CD4-positive, CD25-positive, alpha-beta regulatory T cell (primary cell): ENCODE measurements around the gene PIGW. TPM values are rescaled to one million over a fixed set of nuclear protein-coding genes. Genes with fewer than 3 reads are reported as not detected.
A peak's percentile ranks its signal among the peaks of the same experiment; 100 is the strongest.

Source experiments
- ATAC-seq, 2 donors: fragments of 150-1000 bp; cut with Tn5 transposase; one replicate each; pipeline ENCODE4 v1.10.0; 2021; ENCODE audit warnings: low read depth in 2 of 2, moderate number of reproducible peaks in 2 of 2, moderate library complexity in 1 of 2
- DNase-seq, 3 donors: peaks; one replicate each; pipeline versions ENCODE4 v3.0.0 to v3.0.0-alpha.2; 2012 to 2022; ENCODE audit warnings: mixed read lengths in 1 of 3
- H3K27ac ChIP-seq: one replicate; pipeline ENCODE4 v1.7.0; 2013; ENCODE audit warnings: mild to moderate bottlenecking, low read length; ENCODE audit not compliant: insufficient read depth, poor library complexity, severe bottlenecking
- H3K27me3 ChIP-seq: one replicate; pipeline ENCODE4 v1.7.0; 2013; ENCODE audit warnings: low read length; ENCODE audit not compliant: control insufficient read depth, insufficient read depth
- H3K36me3 ChIP-seq: one replicate; pipeline ENCODE4 v1.7.0; 2013; ENCODE audit warnings: mild to moderate bottlenecking, low read length, moderate library complexity; ENCODE audit not compliant: control insufficient read depth, insufficient read depth
- H3K4me1 ChIP-seq: 2 replicates; pipeline ENCODE4 v1.7.0; 2013; ENCODE audit warnings: mild to moderate bottlenecking, low read length; ENCODE audit not compliant: insufficient read depth, control insufficient read depth, poor library complexity, severe bottlenecking
- H3K4me3 ChIP-seq: one replicate; pipeline ENCODE4 v1.7.0; 2013; ENCODE audit warnings: low read depth, mild to moderate bottlenecking, low read length, moderate library complexity
- H3K9me3 ChIP-seq, 2 experiments: 1 replicate in 1 of 2; 2 replicates in 1 of 2; pipeline ENCODE4 v1.7.0; 2013; ENCODE audit warnings: low read length in 2 of 2, mild to moderate bottlenecking in 1 of 2, moderate library complexity in 1 of 2; ENCODE audit not compliant: control insufficient read depth in 2 of 2
- H3K27ac Mint-ChIP-seq, 3 donors: one replicate each; pipeline ENCODE4 v1.8.0; 2020 to 2022; ENCODE audit warnings: mild to moderate bottlenecking in 3 of 3, mixed read lengths in 3 of 3, moderate library complexity in 2 of 3
- H3K27me3 Mint-ChIP-seq: one replicate; pipeline ENCODE4 v1.8.0; 2022; ENCODE audit warnings: mild to moderate bottlenecking, mixed read lengths
- H3K36me3 Mint-ChIP-seq: one replicate; pipeline ENCODE4 v1.8.0; 2020; ENCODE audit warnings: mixed read lengths
- H3K4me1 Mint-ChIP-seq, 4 donors: one replicate each; pipeline ENCODE4 v1.8.0; 2020 to 2022; ENCODE audit warnings: mixed read lengths in 4 of 4, mild to moderate bottlenecking in 1 of 4
- H3K4me3 Mint-ChIP-seq, 4 donors: one replicate each; pipeline ENCODE4 v1.8.0; 2020 to 2022; ENCODE audit warnings: mild to moderate bottlenecking in 4 of 4, mixed read lengths in 4 of 4, moderate library complexity in 3 of 4
- H3K9me3 Mint-ChIP-seq, 7 donors: one replicate each; pipeline ENCODE4 v1.8.0; 2020 to 2022; ENCODE audit warnings: mixed read lengths in 7 of 7, mild to moderate bottlenecking in 3 of 7, moderate library complexity in 2 of 7
- polyA plus RNA-seq, 4 donors: library from polyadenylated mRNA; unstranded; fragments of 300-500 nt; fragmentation: Illumina TruSeq; gene quantifications; one replicate each; pipeline ENCODE4 v1.2.3, GENCODE V29; 2021
- total RNA-seq: library from RNA; stranded (reverse); gene quantifications from one replicate; pipeline ENCODE4 v1.2.3, GENCODE V29; 2022

Gene PIGW
- total and polyA plus RNA-seq, 5 donors from 2014 or later = 4.6 to 10.6 (median 6.2) TPM

DNA sequence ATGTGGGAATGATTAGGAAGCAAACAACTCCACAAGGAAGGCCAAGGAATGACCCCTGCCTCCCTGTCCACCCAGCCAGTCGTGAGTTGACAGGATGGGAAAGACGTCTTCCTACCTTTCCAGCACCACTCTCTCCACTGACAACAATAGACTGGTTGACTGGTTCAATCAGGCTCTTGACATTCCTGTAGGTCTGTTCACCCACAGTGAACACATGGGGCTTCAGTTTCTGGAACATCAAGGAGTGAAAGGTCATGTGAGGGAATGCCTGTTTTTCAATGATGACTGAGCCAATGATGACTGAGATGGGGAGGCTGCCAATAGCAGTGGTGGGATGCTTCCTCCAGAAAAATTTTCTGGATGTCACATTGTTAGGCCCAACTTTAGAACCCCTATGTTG is 9.7 kb upstream of the PIGW start:
- Mint-ChIP-seq H3K27me3 (no peaks in the 10 kb centered on the region), H3K9me3 (no peaks in the 10 kb centered on the region), H3K4me1 (peaks cover 0 to 18% (median 10%) of the 10 kb centered on the region in 4 donors), H3K36me3 (peaks cover 41% of the 10 kb centered on the region), H3K27ac (peak overlapping the region in 1 of 3 donors; percentile 73), H3K4me3 (no peak overlapping the region)
- DNase-seq = no peak
- no peak overlapping the region for H3K4me3 ChIP-seq
- H3K36me3 ChIP-seq = peaks cover 61% of the 10 kb centered on the region
- H3K27me3 ChIP-seq = no peaks in the 10 kb centered on the region
- no peak overlapping the region for H3K27ac ChIP-seq
- peaks cover 4% of the 10 kb centered on the region for H3K4me1 ChIP-seq
- ATAC-seq = no peak
- H3K9me3 ChIP-seq = no peaks in the 10 kb centered on the region

DNA sequence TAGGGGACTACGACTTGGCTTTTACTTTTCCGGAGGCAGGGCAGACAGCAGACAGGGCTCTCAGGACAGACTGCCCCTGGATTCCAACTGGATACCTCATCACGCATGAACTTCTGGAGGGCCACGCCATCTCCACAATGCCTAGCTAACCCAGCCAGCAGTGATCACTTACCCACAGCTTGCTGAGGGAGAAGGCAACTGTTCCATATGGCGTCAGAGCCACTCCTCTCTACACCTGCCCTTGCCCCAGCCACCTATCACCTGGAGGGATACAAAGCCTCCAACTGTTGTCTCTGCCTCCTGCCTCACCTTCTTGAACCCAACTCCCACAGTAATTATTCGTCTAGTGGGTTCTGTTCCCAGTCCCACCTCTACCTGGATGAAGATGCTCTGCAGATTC is 8.9 kb upstream of the PIGW start:
- H3K27ac ChIP-seq = no peak overlapping the region
- no peak overlapping the region for H3K4me3 ChIP-seq
- Mint-ChIP-seq H3K36me3 (peaks cover 35% of the 10 kb centered on the region), H3K9me3 (no peaks in the 10 kb centered on the region), H3K4me3 (no peak overlapping the region), H3K27ac (peak overlapping the region in 1 of 3 donors; percentile 70), H3K27me3 (no peaks in the 10 kb centered on the region), H3K4me1 (peaks cover 0 to 18% (median 8%) of the 10 kb centered on the region in 4 donors)
- no peaks in the 10 kb centered on the region for H3K27me3 ChIP-seq
- H3K4me1 ChIP-seq = peaks cover 4% of the 10 kb centered on the region
- peaks cover 60% of the 10 kb centered on the region for H3K36me3 ChIP-seq
- H3K9me3 ChIP-seq = no peaks in the 10 kb centered on the region
- no peak for ATAC-seq
- DNase-seq = no peak

DNA sequence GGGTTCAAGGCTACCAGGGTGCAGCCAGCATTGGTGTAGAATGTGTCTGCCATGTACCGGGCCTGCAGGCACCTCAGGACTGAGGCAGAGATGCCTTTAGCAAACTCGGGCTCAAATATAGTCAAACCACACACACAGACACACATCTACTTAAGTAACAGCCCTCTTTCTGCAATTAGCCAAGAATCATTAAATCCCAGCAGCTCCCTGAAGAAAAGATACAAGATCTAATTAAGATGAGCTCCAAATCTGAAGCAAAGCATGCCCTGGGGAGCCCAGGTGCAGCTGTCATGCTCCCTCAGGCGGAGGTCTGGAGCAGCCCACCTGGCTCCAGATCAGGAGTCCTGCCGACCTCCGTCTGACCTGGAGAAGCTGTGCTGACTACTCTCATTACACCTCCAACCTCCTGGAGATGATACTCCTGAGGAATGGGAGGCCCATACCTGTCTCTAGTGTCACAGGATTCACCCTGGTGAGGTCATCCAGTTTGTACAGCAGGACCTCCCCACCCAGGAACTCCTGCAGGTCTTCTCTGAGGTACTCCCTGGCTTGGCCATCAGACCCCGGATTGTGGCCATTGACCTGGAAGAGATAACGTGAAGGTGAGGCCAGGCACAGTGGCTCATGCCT is 7.1 kb upstream of the PIGW start:
- Mint-ChIP-seq H3K9me3 (no peaks in the 10 kb centered on the region), H3K4me1 (peaks cover 0 to 20% (median 15%) of the 10 kb centered on the region in 4 donors), H3K27ac (no peak overlapping the region), H3K36me3 (peaks cover 35% of the 10 kb centered on the region), H3K4me3 (no peak overlapping the region), H3K27me3 (no peaks in the 10 kb centered on the region)
- peaks cover 72% of the 10 kb centered on the region for H3K36me3 ChIP-seq
- H3K27me3 ChIP-seq = no peaks in the 10 kb centered on the region
- DNase-seq (no peak), ATAC-seq (no peak)
- H3K4me3 ChIP-seq = no peak overlapping the region
- no peak overlapping the region for H3K27ac ChIP-seq
- H3K9me3 ChIP-seq = no peaks in the 10 kb centered on the region
- peaks cover 4% of the 10 kb centered on the region for H3K4me1 ChIP-seq

DNA sequence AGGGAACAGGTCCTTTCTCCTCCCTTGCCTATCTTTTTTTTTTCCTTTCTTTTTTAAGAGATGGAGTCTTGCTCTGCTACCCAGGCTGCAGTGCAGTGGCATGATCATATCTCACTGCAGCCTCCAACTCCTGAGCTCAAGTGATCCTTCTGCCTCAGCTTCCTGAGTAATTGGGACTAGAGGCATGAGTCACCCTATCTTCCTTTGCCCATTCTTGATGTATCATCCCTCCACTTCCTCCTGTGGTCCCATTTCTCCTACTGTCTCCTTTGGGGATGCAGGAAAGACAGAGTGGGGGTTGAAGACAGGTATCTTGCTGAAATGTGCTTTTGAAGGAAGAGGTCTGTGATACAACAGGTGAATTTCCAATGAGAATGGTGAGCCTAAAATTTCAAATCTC is 5.7 kb upstream of the PIGW start:
- H3K9me3 Mint-ChIP-seq = no peaks in the 10 kb centered on the region
- H3K4me3 Mint-ChIP-seq = no peak overlapping the region
- peaks cover 33% of the 10 kb centered on the region for H3K36me3 Mint-ChIP-seq

DNA sequence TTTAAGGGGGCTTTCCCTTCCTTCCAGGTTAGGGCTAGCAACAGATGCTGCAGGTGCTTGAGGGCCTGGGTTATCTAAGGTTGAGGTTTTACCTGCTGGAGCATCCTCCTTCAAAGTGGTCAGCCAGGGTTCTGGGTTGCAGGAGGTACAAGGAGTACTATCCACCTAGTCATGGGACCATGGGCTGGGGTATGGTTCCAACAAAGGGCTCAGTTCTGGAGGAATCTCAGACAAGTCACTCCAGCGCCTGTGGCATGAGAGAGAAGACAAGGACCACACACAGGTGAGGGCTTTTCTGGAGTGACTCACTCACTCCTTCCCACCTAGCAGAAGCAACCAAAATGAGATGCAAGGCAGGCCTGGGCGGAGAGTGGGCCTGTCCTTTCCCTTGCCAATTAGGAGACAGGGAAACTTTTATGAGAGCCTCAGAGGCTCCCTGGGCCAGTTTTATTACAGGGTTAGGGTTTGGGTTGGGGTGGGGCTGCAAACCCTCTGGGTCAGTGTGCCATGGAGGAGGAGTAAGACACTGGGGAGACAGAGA is 2.3 kb upstream of the PIGW start:
- peaks cover 0 to 2% (median 0%) of the 10 kb centered on the region in 7 donors for H3K9me3 Mint-ChIP-seq
- no peak overlapping the region for H3K4me3 ChIP-seq
- no peak for ATAC-seq

More for the DNA sequence above, 5.7 kb upstream of the PIGW start:
- peaks cover 0 to 27% (median 19%) of the 10 kb centered on the region in 4 donors for H3K4me1 Mint-ChIP-seq
- H3K27ac ChIP-seq = no peak overlapping the region
- no peaks in the 10 kb centered on the region for H3K9me3 ChIP-seq
- H3K4me3 ChIP-seq = no peak overlapping the region
- peaks cover 63% of the 10 kb centered on the region for H3K36me3 ChIP-seq
- ATAC-seq = no peak
- H3K27me3 ChIP-seq = no peaks in the 10 kb centered on the region
- peak overlapping the region in 1 of 3 donors; percentile 6 for H3K27ac Mint-ChIP-seq
- H3K27me3 Mint-ChIP-seq = no peaks in the 10 kb centered on the region
- H3K4me1 ChIP-seq = peaks cover 8% of the 10 kb centered on the region
- DNase-seq = no peak

DNA sequence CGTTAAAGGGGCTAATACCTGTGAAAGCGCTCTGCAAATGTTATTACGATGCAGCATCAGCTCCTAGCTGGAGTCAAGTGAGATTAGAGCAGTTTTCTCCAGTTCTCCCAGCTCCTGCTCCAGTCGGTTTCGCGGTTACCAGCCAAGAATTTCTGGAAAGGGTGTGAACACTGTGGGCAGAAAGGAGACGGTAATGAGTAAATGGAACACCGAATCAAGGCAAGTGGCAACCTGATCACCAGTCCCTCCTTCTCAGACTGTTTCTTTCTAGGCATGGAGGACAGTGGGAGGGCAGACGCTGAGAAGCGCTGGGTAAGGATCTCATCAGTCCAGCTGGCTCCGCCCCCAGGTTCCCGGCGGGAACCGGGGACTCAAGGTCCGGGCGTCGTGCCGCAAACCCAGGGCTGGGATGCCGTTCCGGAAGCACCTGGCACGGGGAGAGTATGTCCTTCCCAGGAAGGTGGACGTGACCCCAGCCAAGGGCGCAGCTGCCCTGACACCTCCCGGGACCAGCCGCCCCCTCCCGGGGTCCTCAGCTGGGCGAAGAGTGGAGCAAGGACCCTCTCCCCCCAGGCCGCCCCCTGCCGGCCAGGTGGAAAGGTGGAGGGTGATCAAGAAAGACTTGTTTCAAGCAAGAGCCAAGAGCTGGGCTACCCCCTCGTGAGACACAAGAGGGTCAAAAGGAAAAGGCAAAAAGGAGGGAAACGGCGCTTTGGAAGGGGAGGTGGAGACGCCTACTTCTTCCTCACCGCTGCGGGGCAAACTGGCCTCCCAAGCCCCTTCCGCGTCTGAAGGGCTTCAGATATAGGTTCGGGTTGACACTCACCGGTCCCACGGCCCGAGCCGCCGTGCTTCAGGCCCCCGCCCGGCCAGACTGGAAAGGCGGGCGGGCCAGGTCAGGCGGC is 600 bp upstream of the PIGW start:
- peak; percentile 7 to 37 for ATAC-seq
- Mint-ChIP-seq H3K4me3 (peak overlapping the region; percentile 96 to 98 (median 98)), H3K27me3 (peaks cover 5% of the 10 kb centered on the region), H3K4me1 (peaks cover 6 to 30% (median 20%) of the 10 kb centered on the region in 4 donors), H3K9me3 (peaks cover 0 to 2% (median 0%) of the 10 kb centered on the region in 7 donors), H3K27ac (peak overlapping the region; percentile 97 to 99 (median 98)), H3K36me3 (peaks cover 10% of the 10 kb centered on the region)
- Histone ChIP-seq H3K4me1 (peaks cover 19% of the 10 kb centered on the region), H3K4me3 (peak overlapping the region; percentile 74), H3K9me3 (no peaks in the 10 kb centered on the region), H3K36me3 (peaks cover 30% of the 10 kb centered on the region), H3K27me3 (no peaks in the 10 kb centered on the region), H3K27ac (peak overlapping the region; percentile 98)
- peak; percentile 40 to 74 (median 44) for DNase-seq

More for the DNA sequence above, 2.3 kb upstream of the PIGW start:
- peak overlapping the region in 2 of 3 donors; percentile 52 to 98 for H3K27ac Mint-ChIP-seq
- Histone ChIP-seq H3K27me3 (no peaks in the 10 kb centered on the region), H3K9me3 (no peaks in the 10 kb centered on the region), H3K27ac (no peak overlapping the region), H3K4me1 (peaks cover 19% of the 10 kb centered on the region), H3K36me3 (peaks cover 37% of the 10 kb centered on the region)
- H3K4me3 Mint-ChIP-seq = peak overlapping the region; percentile 8 to 97 (median 92)
- H3K27me3 Mint-ChIP-seq = peaks cover 5% of the 10 kb centered on the region
- peaks cover 0 to 30% (median 20%) of the 10 kb centered on the region in 4 donors for H3K4me1 Mint-ChIP-seq
- DNase-seq = no peak
- peaks cover 12% of the 10 kb centered on the region for H3K36me3 Mint-ChIP-seq

DNA sequence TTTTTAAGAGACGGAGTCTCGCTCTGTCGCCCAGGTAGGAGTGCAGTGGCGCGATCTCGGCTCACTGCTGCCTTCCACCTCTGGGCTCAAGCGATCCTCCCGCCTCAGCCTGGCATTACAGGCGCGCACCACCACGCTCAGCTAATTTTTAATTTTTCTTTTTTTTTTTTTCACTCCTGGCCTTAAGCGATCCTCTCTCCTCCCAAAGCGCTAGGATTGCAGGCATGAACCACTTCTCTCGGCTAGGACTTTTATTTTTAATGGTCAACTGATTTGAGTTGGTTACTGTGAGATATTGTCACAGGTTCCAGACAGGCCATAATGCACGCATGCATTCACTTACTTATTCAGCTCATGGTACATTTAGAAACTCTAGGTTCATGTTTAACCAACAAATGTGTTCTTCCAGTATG is 888 bp downstream of the PIGW start:
- ATAC-seq (no peak), DNase-seq (no peak)
- Mint-ChIP-seq H3K4me3 (peak overlapping the region; percentile 96 to 98 (median 98)), H3K4me1 (peaks cover 6 to 28% (median 20%) of the 10 kb centered on the region in 4 donors), H3K36me3 (peaks cover 10% of the 10 kb centered on the region), H3K27ac (peak overlapping the region; percentile 97 to 99 (median 98)), H3K27me3 (peaks cover 5% of the 10 kb centered on the region), H3K9me3 (peaks cover 0 to 2% (median 0%) of the 10 kb centered on the region in 7 donors)
- H3K9me3 ChIP-seq = no peaks in the 10 kb centered on the region
- peaks cover 24% of the 10 kb centered on the region for H3K36me3 ChIP-seq
- H3K27ac ChIP-seq = peak overlapping the region; percentile 98
- H3K4me3 ChIP-seq = peak overlapping the region; percentile 86
- H3K4me1 ChIP-seq = peaks cover 19% of the 10 kb centered on the region
- no peaks in the 10 kb centered on the region for H3K27me3 ChIP-seq
